HepG2 (cell line): ENCODE measurements around the gene CMTM3. TPM values are rescaled to one million over a fixed set of nuclear protein-coding genes. Genes with fewer than 3 reads are reported as not detected.

Experiments used
- ATF3 ChIP-seq: sonication (generic); formaldehyde crosslinking; IDR thresholded peaks from 2 replicates; pipeline ENCODE4 v1.4.0; 2020; ENCODE audit warnings: missing genetic modification reagents
- CREB1 ChIP-seq, 2 experiments: fragments of 450-650 bp in 1 of 2; IDR thresholded peaks; 2 replicates each; pipeline ENCODE4 v1.6.1; 2016 to 2017; ENCODE audit warnings: control low read depth in 1 of 2, mild to moderate bottlenecking in 1 of 2, missing compliant biosample characterization in 1 of 2, missing genetic modification characterization in 1 of 2
- DPF2 ChIP-seq: sonication (generic); formaldehyde crosslinking; IDR thresholded peaks from 2 replicates; pipeline ENCODE4 v1.4.0; 2020; ENCODE audit warnings: mild to moderate bottlenecking, low read depth, missing genetic modification reagents, borderline replicate concordance
- HDAC6 ChIP-seq: fragments of 200-600 bp; sonication (generic); IDR thresholded peaks from 2 replicates; pipeline ENCODE4 v1.7.0; 2017; ENCODE audit warnings: mild to moderate bottlenecking, antibody characterized with exemption, low read length, low read depth
- MAFG ChIP-seq: sonication (generic); formaldehyde crosslinking; IDR thresholded peaks from 2 replicates; pipeline ENCODE4 v1.5.1; 2020; ENCODE audit warnings: mild to moderate bottlenecking, missing genetic modification reagents
- MBD4 ChIP-seq: IDR thresholded peaks from 2 replicates; pipeline ENCODE4 v1.6.1; 2012; ENCODE audit warnings: low read length, inconsistent platforms, borderline replicate concordance
- MEIS2 ChIP-seq: sonication (generic); formaldehyde crosslinking; IDR thresholded peaks from 2 replicates; pipeline ENCODE4 v1.9.0; 2021; ENCODE audit warnings: mild to moderate bottlenecking, missing genetic modification reagents
- MLLT10 ChIP-seq: sonication (generic); formaldehyde crosslinking; IDR thresholded peaks from 2 replicates; pipeline ENCODE4 v1.4.0; 2020; ENCODE audit warnings: missing genetic modification reagents
- MTF1 ChIP-seq: sonication (generic); formaldehyde crosslinking; IDR thresholded peaks from 2 replicates; pipeline ENCODE4 v1.5.0; 2020; ENCODE audit warnings: missing genetic modification reagents
- ONECUT2 ChIP-seq: sonication (generic); formaldehyde crosslinking; IDR thresholded peaks from 2 replicates; pipeline ENCODE4 v1.4.0; 2020; ENCODE audit warnings: missing genetic modification reagents
- PHF21A ChIP-seq: sonication (generic); formaldehyde crosslinking; IDR thresholded peaks from 2 replicates; pipeline ENCODE4 v1.5.0; 2020; ENCODE audit warnings: mild to moderate bottlenecking, missing genetic modification reagents
- POLR2AphosphoS5 ChIP-seq: IDR thresholded peaks from 2 replicates; pipeline ENCODE4 v1.6.1; 2012; ENCODE audit warnings: low read depth, low read length
- RNF2 ChIP-seq: fragments of 450-650 bp; conservative IDR thresholded peaks from 2 replicates; pipeline ENCODE4 v1.6.1; 2016; ENCODE audit warnings: low read depth
- TSC22D2 ChIP-seq: sonication (generic); formaldehyde crosslinking; IDR thresholded peaks from 2 replicates; pipeline ENCODE4 v1.5.1; 2020; ENCODE audit warnings: missing genetic modification reagents, mild to moderate bottlenecking, borderline replicate concordance
- XRCC5 ChIP-seq: fragments of 200-400 bp; formaldehyde crosslinking; optimal IDR thresholded peaks from 2 replicates; pipeline ENCODE3; 2017; ENCODE audit warnings: mild to moderate bottlenecking, low read length
- ZBTB1 ChIP-seq: sonication (generic); formaldehyde crosslinking; IDR thresholded peaks from 2 replicates; pipeline ENCODE4 v1.4.0; 2020; ENCODE audit warnings: missing genetic modification reagents, borderline replicate concordance
- ZBTB38 ChIP-seq: sonication (generic); formaldehyde crosslinking; IDR thresholded peaks from 2 replicates; pipeline ENCODE4 v1.5.1; 2020; ENCODE audit warnings: mild to moderate bottlenecking, missing genetic modification reagents
- ZNF101 ChIP-seq: sonication (generic); formaldehyde crosslinking; IDR thresholded peaks from 2 replicates; pipeline ENCODE4 v1.4.0; 2020; ENCODE audit warnings: mild to moderate bottlenecking, low read depth, missing genetic modification reagents, borderline replicate concordance
- ZNF24 ChIP-seq: fragments of 450-650 bp; IDR thresholded peaks from 2 replicates; pipeline ENCODE4 v1.6.1; 2017; ENCODE audit warnings: antibody characterized with exemption, mild to moderate bottlenecking
- ZNF547 ChIP-seq: sonication (generic); formaldehyde crosslinking; IDR thresholded peaks from 2 replicates; pipeline ENCODE4 v1.5.1; 2020; ENCODE audit warnings: mild to moderate bottlenecking, missing genetic modification reagents
- ZNF790 ChIP-seq: sonication (generic); formaldehyde crosslinking; IDR thresholded peaks from 2 replicates; pipeline ENCODE4 v1.8.0; 2022; ENCODE audit warnings: missing genetic modification reagents, mild to moderate bottlenecking, borderline replicate concordance
- ZSCAN9 ChIP-seq: IDR thresholded peaks from 2 replicates; pipeline ENCODE4 v1.6.1; 2016; ENCODE audit warnings: borderline replicate concordance
- polyA plus RNA-seq, 8 experiments: library from polyadenylated mRNA; depleted of rRNA in 3 of 8; stranded (reverse) in 7 of 8; unstranded in 1 of 8; fragments of >200 nt; fragmentation: Illumina TruSeq in 4 of 8; extraction: Trizol in 4 of 8; gene quantifications; 2 replicates each; pipeline versions ENCODE4 v1.2.1 to v1.2.3, GENCODE V29; 2011 to 2016; ENCODE audit warnings: low read depth in 4 of 8, missing spikeins in 1 of 8, mixed read lengths in 1 of 8; ENCODE audit not compliant: insufficient read depth in 1 of 8
- total RNA-seq, 5 experiments: library from RNA; depleted of rRNA; stranded (reverse); fragments of >200 nt; fragmentation: Illumina TruSeq; extraction: Trizol; gene quantifications; 2 replicates each; pipeline ENCODE4 v1.2.3, GENCODE V29; 2016; ENCODE audit warnings: low read depth in 1 of 5
- TF ChIP-seq, protein P1 (sequence below): sonication (generic); formaldehyde crosslinking; IDR thresholded peaks from 2 replicates; pipeline ENCODE4 v1.4.0; 2020; ENCODE audit warnings: mild to moderate bottlenecking, missing genetic modification reagents
- TF ChIP-seq, protein P2 (sequence below): sonication (generic); formaldehyde crosslinking; conservative IDR thresholded peaks from 2 replicates; pipeline ENCODE4 v1.5.0; 2020; ENCODE audit warnings: missing genetic modification reagents
- TF ChIP-seq, protein P3 (sequence below): sonication (generic); formaldehyde crosslinking; IDR thresholded peaks from 2 replicates; pipeline ENCODE4 v1.8.0; 2023; ENCODE audit warnings: mild to moderate bottlenecking, missing genetic modification reagents

CMTM3 gene
- total and polyA plus RNA-seq, 2 of the 13 experiments (the other 11 are each of a cell fraction or from before 2014, with no cell fraction given): 29.2 to 48.7 TPM

GRCh38 chr16:66603537-66604375 is 748 bp upstream of the CMTM3 start (continued):
- TF ChIP-seq, protein P1, sequence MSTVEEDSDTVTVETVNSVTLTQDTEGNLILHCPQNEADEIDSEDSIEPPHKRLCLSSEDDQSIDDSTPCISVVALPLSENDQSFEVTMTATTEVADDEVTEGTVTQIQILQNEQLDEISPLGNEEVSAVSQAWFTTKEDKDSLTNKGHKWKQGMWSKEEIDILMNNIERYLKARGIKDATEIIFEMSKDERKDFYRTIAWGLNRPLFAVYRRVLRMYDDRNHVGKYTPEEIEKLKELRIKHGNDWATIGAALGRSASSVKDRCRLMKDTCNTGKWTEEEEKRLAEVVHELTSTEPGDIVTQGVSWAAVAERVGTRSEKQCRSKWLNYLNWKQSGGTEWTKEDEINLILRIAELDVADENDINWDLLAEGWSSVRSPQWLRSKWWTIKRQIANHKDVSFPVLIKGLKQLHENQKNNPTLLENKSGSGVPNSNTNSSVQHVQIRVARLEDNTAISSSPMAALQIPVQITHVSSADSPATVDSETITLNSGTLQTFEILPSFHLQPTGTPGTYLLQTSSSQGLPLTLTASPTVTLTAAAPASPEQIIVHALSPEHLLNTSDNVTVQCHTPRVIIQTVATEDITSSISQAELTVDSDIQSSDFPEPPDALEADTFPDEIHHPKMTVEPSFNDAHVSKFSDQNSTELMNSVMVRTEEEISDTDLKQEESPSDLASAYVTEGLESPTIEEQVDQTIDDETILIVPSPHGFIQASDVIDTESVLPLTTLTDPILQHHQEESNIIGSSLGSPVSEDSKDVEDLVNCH (CRISPR knock-in tag): no peak
- no peak for TF ChIP-seq ZNF101
- TF ChIP-seq MTF1: no peak
- no peak for TF ChIP-seq MLLT10 (CRISPR knock-in tag)
- no peak for TF ChIP-seq CREB1 (IDR thresholded peaks at IDR 0.05)
- TF ChIP-seq CREB1 (CRISPR knock-in tag; IDR thresholded peaks at IDR 0.05): no peak
- TF ChIP-seq ZSCAN9 (CRISPR knock-in tag): peak; percentile 26; the same call in 1 of the 2 replicates
- no peak for TF ChIP-seq MBD4
- no peak; the same call in 1 of the 2 replicates for TF ChIP-seq POLR2AphosphoS5
- TF ChIP-seq ZBTB1: no peak
- TF ChIP-seq TSC22D2 (CRISPR knock-in tag): 0 out of 2 replicates have a peak, but pooled peaks have one; percentile 10
- TF ChIP-seq ZNF24: no peak
- peak; percentile 27; the same call in 1 of the 2 replicates for TF ChIP-seq DPF2 (CRISPR knock-in tag)
- TF ChIP-seq ZNF547 (CRISPR knock-in tag): peak; percentile 75; the same call in 1 of the 2 replicates
- no peak for TF ChIP-seq MEIS2 (CRISPR knock-in tag)
- no peak for TF ChIP-seq MAFG
- TF ChIP-seq HDAC6: no peak
- no peak for TF ChIP-seq RNF2
- no peak for TF ChIP-seq ATF3
- TF ChIP-seq XRCC5: peak; percentile 73
- TF ChIP-seq, protein P2, sequence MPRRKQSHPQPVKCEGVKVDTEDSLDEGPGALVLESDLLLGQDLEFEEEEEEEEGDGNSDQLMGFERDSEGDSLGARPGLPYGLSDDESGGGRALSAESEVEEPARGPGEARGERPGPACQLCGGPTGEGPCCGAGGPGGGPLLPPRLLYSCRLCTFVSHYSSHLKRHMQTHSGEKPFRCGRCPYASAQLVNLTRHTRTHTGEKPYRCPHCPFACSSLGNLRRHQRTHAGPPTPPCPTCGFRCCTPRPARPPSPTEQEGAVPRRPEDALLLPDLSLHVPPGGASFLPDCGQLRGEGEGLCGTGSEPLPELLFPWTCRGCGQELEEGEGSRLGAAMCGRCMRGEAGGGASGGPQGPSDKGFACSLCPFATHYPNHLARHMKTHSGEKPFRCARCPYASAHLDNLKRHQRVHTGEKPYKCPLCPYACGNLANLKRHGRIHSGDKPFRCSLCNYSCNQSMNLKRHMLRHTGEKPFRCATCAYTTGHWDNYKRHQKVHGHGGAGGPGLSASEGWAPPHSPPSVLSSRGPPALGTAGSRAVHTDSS (CRISPR knock-in tag): 0 out of 2 replicates have a peak, but pooled peaks have one; percentile 50
- peak; percentile 69; the same call in 1 of the 2 replicates for TF ChIP-seq ZBTB38 (CRISPR knock-in tag)
- TF ChIP-seq, protein P3, sequence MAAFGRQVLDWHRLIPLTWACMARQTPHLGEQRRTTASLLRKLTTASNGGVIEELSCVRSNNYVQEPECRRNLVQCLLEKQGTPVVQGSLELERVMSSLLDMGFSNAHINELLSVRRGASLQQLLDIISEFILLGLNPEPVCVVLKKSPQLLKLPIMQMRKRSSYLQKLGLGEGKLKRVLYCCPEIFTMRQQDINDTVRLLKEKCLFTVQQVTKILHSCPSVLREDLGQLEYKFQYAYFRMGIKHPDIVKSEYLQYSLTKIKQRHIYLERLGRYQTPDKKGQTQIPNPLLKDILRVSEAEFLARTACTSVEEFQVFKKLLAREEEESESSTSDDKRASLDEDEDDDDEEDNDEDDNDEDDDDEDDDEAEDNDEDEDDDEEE (CRISPR knock-in tag): peak; percentile 60; the same call in 1 of the 2 replicates
- 0 out of 2 replicates have a peak, but pooled peaks have one; percentile 71 for TF ChIP-seq PHF21A
- TF ChIP-seq ONECUT2: no peak
- TF ChIP-seq ZNF790 (CRISPR knock-in tag): no peak
